Measurements from ENCODE around the gene GPATCH1. TPM values are rescaled to one million over a fixed set of nuclear protein-coding genes. Genes with fewer than 3 reads are reported as not detected.

GPATCH1 gene
- total RNA-seq, 1 donor from 2014 or later, result 6.7 TPM

- no peak overlapping the region for H3K4me3 ChIP-seq (ENCODE audit: low read depth, low read length)
- no peak for DNase-seq (ENCODE audit: low read depth)
- H3K27me3 ChIP-seq (ENCODE audit: control insufficient read depth, insufficient read depth, low read length), result no peaks in the 10 kb centered on the region
- H3K36me3 ChIP-seq (ENCODE audit: control insufficient read depth, insufficient read depth, low read length), result no peaks in the 10 kb centered on the region
- TF ChIP-seq CTCF (IDR thresholded peaks at IDR 0.05; ENCODE audit: insufficient read depth, low read length, poor library complexity, severe bottlenecking), result no peak
These were observed 9.1 kb upstream of the GPATCH1 start for GRCh38 chr19:33071887-33072286.

- Histone ChIP-seq H3K27me3 (ENCODE audit: control insufficient read depth, insufficient read depth, low read length) (no peaks in the 10 kb centered on the region), H3K4me3 (ENCODE audit: low read depth, low read length) (no peak overlapping the region), H3K36me3 (ENCODE audit: control insufficient read depth, insufficient read depth, low read length) (no peaks in the 10 kb centered on the region)
- no peak for TF ChIP-seq CTCF (IDR thresholded peaks at IDR 0.05; ENCODE audit: insufficient read depth, low read length, poor library complexity, severe bottlenecking)
- no peak for DNase-seq (ENCODE audit: low read depth)
These were observed 5.5 kb upstream of the GPATCH1 start for GRCh38 chr19:33075519-33075918.

GRCh38 chr19:33085570-33086128 lies 4.7 kb downstream of the GPATCH1 start:
- H3K36me3 ChIP-seq (ENCODE audit: control insufficient read depth, insufficient read depth, low read length), result no peaks in the 10 kb centered on the region
- TF ChIP-seq CTCF (IDR thresholded peaks at IDR 0.05; ENCODE audit: insufficient read depth, low read length, poor library complexity, severe bottlenecking), result no peak
- no peak for DNase-seq (ENCODE audit: low read depth)
- H3K4me3 ChIP-seq (ENCODE audit: low read depth, low read length), result no peak overlapping the region
- no peaks in the 10 kb centered on the region for H3K27me3 ChIP-seq (ENCODE audit: control insufficient read depth, insufficient read depth, low read length)

- TF ChIP-seq CTCF (IDR thresholded peaks at IDR 0.05; ENCODE audit: insufficient read depth, low read length, poor library complexity, severe bottlenecking), result no peak
- no peak overlapping the region for H3K4me3 ChIP-seq (ENCODE audit: low read depth, low read length)
- H3K27me3 ChIP-seq (ENCODE audit: control insufficient read depth, insufficient read depth, low read length), result no peaks in the 10 kb centered on the region
- no peak for DNase-seq (ENCODE audit: low read depth)
- no peaks in the 10 kb centered on the region for H3K36me3 ChIP-seq (ENCODE audit: control insufficient read depth, insufficient read depth, low read length)
These were observed 6.0 kb downstream of the GPATCH1 start for GRCh38 chr19:33086955-33087354.

DNA sequence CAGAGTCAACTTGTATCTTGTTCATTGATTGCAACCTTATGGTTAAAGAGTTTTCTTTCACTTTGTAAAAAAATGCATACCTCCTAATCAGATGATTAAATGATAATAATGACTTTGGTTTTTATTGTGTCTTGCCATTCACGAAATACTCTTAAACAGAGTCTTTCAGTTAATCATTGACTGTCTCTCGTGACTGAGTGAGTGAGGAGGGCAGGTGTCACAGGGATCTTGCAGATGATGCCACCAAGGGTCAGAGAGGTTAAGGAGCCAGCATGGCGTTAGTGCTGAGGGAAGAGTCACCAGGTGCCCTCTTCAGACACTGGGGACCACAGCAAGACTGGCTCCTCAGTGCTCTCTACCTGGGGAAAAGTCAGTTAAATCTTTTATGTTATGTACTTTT lies 8.0 kb downstream of the GPATCH1 start:
- H3K4me3 ChIP-seq (ENCODE audit: low read depth, low read length), result no peak overlapping the region
- no peak for DNase-seq (ENCODE audit: low read depth)
- peaks cover 2% of the 10 kb centered on the region for H3K36me3 ChIP-seq (ENCODE audit: control insufficient read depth, insufficient read depth, low read length)
- H3K27me3 ChIP-seq (ENCODE audit: control insufficient read depth, insufficient read depth, low read length), result no peaks in the 10 kb centered on the region
- no peak for TF ChIP-seq CTCF (IDR thresholded peaks at IDR 0.05; ENCODE audit: insufficient read depth, low read length, poor library complexity, severe bottlenecking)

DNA sequence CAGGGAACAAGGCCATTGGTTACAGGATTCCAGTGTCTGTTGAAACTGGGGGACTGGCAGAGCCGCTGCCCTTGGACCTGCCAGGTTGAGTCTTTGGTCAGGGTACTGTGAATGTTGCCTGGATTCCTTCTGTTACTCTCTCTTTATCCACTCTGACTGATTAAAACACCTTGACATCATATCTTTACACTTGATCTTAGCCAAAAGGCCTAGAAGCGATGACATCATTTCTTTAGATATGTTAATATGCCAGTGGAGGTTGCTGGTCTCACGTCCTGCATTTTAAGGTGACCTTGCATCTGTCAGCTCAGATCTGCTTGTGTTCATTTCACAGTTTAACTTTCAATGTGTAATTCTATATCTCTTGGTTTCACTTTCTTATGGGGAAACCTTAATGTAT lies 9.2 kb downstream of the GPATCH1 start:
- Histone ChIP-seq H3K36me3 (ENCODE audit: control insufficient read depth, insufficient read depth, low read length) (peaks cover 2% of the 10 kb centered on the region), H3K27me3 (ENCODE audit: control insufficient read depth, insufficient read depth, low read length) (no peaks in the 10 kb centered on the region), H3K4me3 (ENCODE audit: low read depth, low read length) (no peak overlapping the region)
- TF ChIP-seq CTCF (IDR thresholded peaks at IDR 0.05; ENCODE audit: insufficient read depth, low read length, poor library complexity, severe bottlenecking), result no peak
- DNase-seq (ENCODE audit: low read depth), result no peak

Data from kidney epithelial cell (primary cell).